ENCODE results near the gene PPP2R5D.
"Not testable (repeated sequence)": the region's sequence is repeated elsewhere in the genome, so short reads cannot be mapped to it uniquely, and the experiment has no call there.

PPP2R5D gene

DNA sequence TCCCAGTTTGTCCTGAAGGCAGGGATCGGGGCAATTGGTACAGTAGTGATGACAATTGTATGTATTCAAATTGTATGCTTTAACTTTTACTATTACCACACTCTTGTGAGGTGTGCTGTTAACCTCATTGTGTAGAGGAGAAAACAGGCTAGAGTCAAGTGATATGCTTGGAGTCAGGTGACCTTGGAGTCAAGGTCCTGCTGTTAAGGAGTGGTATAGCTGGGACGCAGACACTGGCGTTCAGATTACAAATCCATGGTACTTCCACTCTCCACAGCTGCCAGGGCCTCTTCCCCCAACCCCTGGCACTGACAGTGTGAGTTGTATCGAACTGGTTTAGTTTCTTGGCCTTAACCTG is 44.6 kb upstream of the PPP2R5D start:
- Histone ChIP-seq H3K4me1 (ENCODE audit: insufficient read depth, low read length, poor library complexity, severe bottlenecking) (no peaks in the 10 kb centered on the region), H4K20me1 (ENCODE audit: insufficient read depth, low read length, poor library complexity, severe bottlenecking) (peaks cover 26% of the 10 kb centered on the region), H3F3A (ENCODE audit: low read depth) (no peaks in the 10 kb centered on the region), H3K79me2 (ENCODE audit: insufficient read depth, low read length) (peaks cover 40% of the 10 kb centered on the region), H3K9me3 (ENCODE audit: insufficient read depth, low read depth, low read length) (no peaks in the 10 kb centered on the region), H3K9me2 (replicated peaks; ENCODE audit: low read depth, low read length) (no peaks in the 10 kb centered on the region), H3K4me2 (ENCODE audit: low read depth, low read length, poor library complexity, severe bottlenecking) (no peak overlapping the region), H3K9ac (ENCODE audit: low read depth, low read length, poor library complexity, severe bottlenecking) (no peak overlapping the region), H3K27me3 (ENCODE audit: insufficient read depth, low read length, poor library complexity, severe bottlenecking) (no peaks in the 10 kb centered on the region), H2AFZ (ENCODE audit: low read length) (no peak overlapping the region), H3K4me3 (ENCODE audit: low read length, poor library complexity, severe bottlenecking) (no peak overlapping the region), H3K36me3 (ENCODE audit: insufficient read depth, low read length) (peaks cover 65% of the 10 kb centered on the region; the same call in 1 of the 2 replicates)
- TF ChIP-seq CTCF (conservative IDR thresholded peaks at IDR 0.05; ENCODE audit: low read length) = no peak
- TF ChIP-seq EZH2phosphoT487 (IDR thresholded peaks at IDR 0.05; ENCODE audit: borderline replicate concordance) = no peak

DNA sequence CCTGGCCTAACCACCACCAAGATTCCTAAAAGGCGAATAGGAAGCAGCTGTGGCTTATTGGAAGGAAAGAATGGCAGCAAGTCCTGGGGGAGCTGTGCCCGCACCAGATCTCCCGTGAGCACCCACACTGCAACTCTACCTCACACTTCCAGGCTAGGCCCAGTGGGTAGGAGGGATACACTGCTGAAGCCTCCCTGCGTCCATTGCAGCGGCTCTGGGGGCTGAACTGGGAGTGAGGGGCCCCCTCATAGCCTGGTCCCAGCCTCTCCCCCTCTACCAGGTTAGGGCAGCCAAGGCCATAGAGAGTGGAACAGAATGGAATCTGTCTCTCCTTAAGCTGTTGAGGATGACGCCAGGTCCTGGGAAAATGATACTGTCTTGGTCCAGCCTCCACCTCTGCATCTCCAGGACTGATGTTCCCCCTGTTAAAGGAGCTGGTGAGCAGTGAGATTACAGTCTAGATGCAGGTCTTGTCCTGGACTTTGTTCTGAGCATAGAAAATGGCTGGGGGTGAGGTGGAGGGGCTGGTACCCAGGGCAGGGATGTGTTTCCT is 43.8 kb upstream of the PPP2R5D start:
- Histone ChIP-seq H3K4me2 (ENCODE audit: low read depth, low read length, poor library complexity, severe bottlenecking) (no peak overlapping the region), H3K36me3 (ENCODE audit: insufficient read depth, low read length) (peaks cover 58% of the 10 kb centered on the region; the same call in 1 of the 2 replicates), H3K79me2 (ENCODE audit: insufficient read depth, low read length) (peaks cover 32% of the 10 kb centered on the region; the same call in 1 of the 2 replicates), H3K4me1 (ENCODE audit: insufficient read depth, low read length, poor library complexity, severe bottlenecking) (no peaks in the 10 kb centered on the region), H3K27me3 (ENCODE audit: insufficient read depth, low read length, poor library complexity, severe bottlenecking) (no peaks in the 10 kb centered on the region), H3K9me2 (replicated peaks; ENCODE audit: low read depth, low read length) (no peaks in the 10 kb centered on the region), H3K9ac (ENCODE audit: low read depth, low read length, poor library complexity, severe bottlenecking) (no peak overlapping the region), H3K4me3 (ENCODE audit: low read length, poor library complexity, severe bottlenecking) (no peak overlapping the region), H4K20me1 (ENCODE audit: insufficient read depth, low read length, poor library complexity, severe bottlenecking) (peaks cover 19% of the 10 kb centered on the region), H2AFZ (ENCODE audit: low read length) (no peak overlapping the region), H3F3A (ENCODE audit: low read depth) (no peaks in the 10 kb centered on the region), H3K9me3 (ENCODE audit: insufficient read depth, low read depth, low read length) (no peaks in the 10 kb centered on the region)
- TF ChIP-seq EZH2phosphoT487 (IDR thresholded peaks at IDR 0.05; ENCODE audit: borderline replicate concordance) (no peak), CTCF (conservative IDR thresholded peaks at IDR 0.05; ENCODE audit: low read length) (no peak)

GRCh38 chr6:42941356-42941755 is 43.0 kb upstream of the PPP2R5D start:
- peaks cover 24% of the 10 kb centered on the region; the same call in 1 of the 2 replicates for H3K79me2 ChIP-seq (ENCODE audit: insufficient read depth, low read length)
- peaks cover 17% of the 10 kb centered on the region for H4K20me1 ChIP-seq (ENCODE audit: insufficient read depth, low read length, poor library complexity, severe bottlenecking)
- H3K36me3 ChIP-seq (ENCODE audit: insufficient read depth, low read length) = peaks cover 50% of the 10 kb centered on the region; the same call in 1 of the 2 replicates
- not testable (repeated sequence) for H3K9me2 ChIP-seq (replicated peaks; ENCODE audit: low read depth, low read length); H3F3A ChIP-seq (ENCODE audit: low read depth); H3K4me3 ChIP-seq (ENCODE audit: low read length, poor library complexity, severe bottlenecking); H2AFZ ChIP-seq (ENCODE audit: low read length); H3K27me3 ChIP-seq (ENCODE audit: insufficient read depth, low read length, poor library complexity, severe bottlenecking); H3K4me2 ChIP-seq (ENCODE audit: low read depth, low read length, poor library complexity, severe bottlenecking); H3K4me1 ChIP-seq (ENCODE audit: insufficient read depth, low read length, poor library complexity, severe bottlenecking); H3K9ac ChIP-seq (ENCODE audit: low read depth, low read length, poor library complexity, severe bottlenecking); H3K9me3 ChIP-seq (ENCODE audit: insufficient read depth, low read depth, low read length)

GRCh38 chr6:42942444-42942843 is 41.9 kb upstream of the PPP2R5D start:
- no peaks in the 10 kb centered on the region for H3K9me3 ChIP-seq (ENCODE audit: insufficient read depth, low read depth, low read length)
- H3K9ac ChIP-seq (ENCODE audit: low read depth, low read length, poor library complexity, severe bottlenecking) = no peak overlapping the region
- peaks cover 13% of the 10 kb centered on the region; the same call in 1 of the 2 replicates for H3K79me2 ChIP-seq (ENCODE audit: insufficient read depth, low read length)
- TF ChIP-seq EZH2phosphoT487 (IDR thresholded peaks at IDR 0.05; ENCODE audit: borderline replicate concordance) (no peak), CTCF (conservative IDR thresholded peaks at IDR 0.05; ENCODE audit: low read length) (no peak)
- H3K36me3 ChIP-seq (ENCODE audit: insufficient read depth, low read length) = peaks cover 39% of the 10 kb centered on the region; the same call in 1 of the 2 replicates
- H2AFZ ChIP-seq (ENCODE audit: low read length) = no peak overlapping the region
- no peaks in the 10 kb centered on the region for H3K27me3 ChIP-seq (ENCODE audit: insufficient read depth, low read length, poor library complexity, severe bottlenecking)
- no peak overlapping the region for H3K4me3 ChIP-seq (ENCODE audit: low read length, poor library complexity, severe bottlenecking)
- no peaks in the 10 kb centered on the region for H3F3A ChIP-seq (ENCODE audit: low read depth)
- no peaks in the 10 kb centered on the region for H3K4me1 ChIP-seq (ENCODE audit: insufficient read depth, low read length, poor library complexity, severe bottlenecking)
- H4K20me1 ChIP-seq (ENCODE audit: insufficient read depth, low read length, poor library complexity, severe bottlenecking) = peaks cover 9% of the 10 kb centered on the region
- no peaks in the 10 kb centered on the region for H3K9me2 ChIP-seq (replicated peaks; ENCODE audit: low read depth, low read length)
- H3K4me2 ChIP-seq (ENCODE audit: low read depth, low read length, poor library complexity, severe bottlenecking) = no peak overlapping the region
